Liver (tissue), 9 donors: ENCODE measurements around the gene TMEM255B. TPM values are rescaled to one million over a fixed set of nuclear protein-coding genes. Genes with fewer than 3 reads are reported as not detected.

ENCODE experiments used
- DNase-seq: peaks from one replicate; pipeline ENCODE4 v3.0.0-alpha.2; 2017; ENCODE audit warnings: low spot score
- H3K27ac ChIP-seq, 2 donors: one replicate each; pipeline ENCODE4 v1.7.0; 2013; ENCODE audit warnings: inconsistent platforms in 2 of 2, low read length in 2 of 2, control low read depth in 1 of 2, low read depth in 1 of 2, mild to moderate bottlenecking in 1 of 2
- H3K27me3 ChIP-seq, 4 donors: one replicate each; pipeline versions ENCODE4 v1.6.1 to v1.7.0; 2013; ENCODE audit warnings: low read length in 3 of 4, inconsistent platforms in 1 of 4, mild to moderate bottlenecking in 1 of 4, moderate library complexity in 1 of 4; ENCODE audit not compliant: control insufficient read depth in 4 of 4, insufficient read depth in 4 of 4
- H3K36me3 ChIP-seq, 4 donors: one replicate each; pipeline versions ENCODE4 v1.6.1 to v1.7.0; 2013; ENCODE audit warnings: low read length in 3 of 4, mild to moderate bottlenecking in 3 of 4, low read depth in 1 of 4, moderate library complexity in 1 of 4; ENCODE audit not compliant: control insufficient read depth in 4 of 4, insufficient read depth in 3 of 4
- H3K4me1 ChIP-seq, 4 donors: one replicate each; pipeline versions ENCODE4 v1.6.1 to v1.7.0; 2013; ENCODE audit warnings: low read length in 3 of 4, mild to moderate bottlenecking in 3 of 4, moderate library complexity in 1 of 4; ENCODE audit not compliant: control insufficient read depth in 4 of 4, insufficient read depth in 4 of 4
- H3K4me3 ChIP-seq, 3 donors: one replicate each; pipeline versions ENCODE4 v1.6.1 to v1.7.0; 2013; ENCODE audit warnings: low read length in 3 of 3, control low read depth in 1 of 3, low read depth in 1 of 3, mild to moderate bottlenecking in 1 of 3
- H3K9ac ChIP-seq, 2 donors: one replicate each; pipeline ENCODE4 v1.7.0; 2013; ENCODE audit warnings: low read length in 2 of 2, mild to moderate bottlenecking in 2 of 2, moderate library complexity in 2 of 2, control low read depth in 1 of 2, low read depth in 1 of 2
- H3K9me3 ChIP-seq, 4 donors: one replicate each; pipeline versions ENCODE4 v1.6.1 to v1.7.0; 2013; ENCODE audit warnings: low read length in 3 of 4; ENCODE audit not compliant: control insufficient read depth in 4 of 4
- EGR1 ChIP-seq, 2 donors: IDR thresholded peaks; 2 replicates each; pipeline ENCODE4 v1.6.1; 2016 to 2018; ENCODE audit warnings: antibody characterized with exemption in 2 of 2, low read depth in 2 of 2
- FOXA1 ChIP-seq: IDR thresholded peaks from 2 replicates; pipeline ENCODE4 v1.6.1; 2016; ENCODE audit warnings: antibody characterized with exemption
- FOXA2 ChIP-seq: IDR thresholded peaks from 2 replicates; pipeline ENCODE4 v1.6.1; 2016; ENCODE audit warnings: antibody characterized with exemption
- GABPA ChIP-seq, 2 donors: IDR thresholded peaks in 1 of 2; conservative IDR thresholded peaks in 1 of 2; 2 replicates each; pipeline ENCODE4 v1.6.1; 2016; ENCODE audit warnings: antibody characterized with exemption in 2 of 2, mild to moderate bottlenecking in 1 of 2, moderate library complexity in 1 of 2
- HNF4A ChIP-seq, 2 donors: conservative IDR thresholded peaks; 2 replicates each; pipeline ENCODE4 v1.6.1; 2016; ENCODE audit warnings: antibody characterized with exemption in 2 of 2, mild to moderate bottlenecking in 2 of 2
- HNF4G ChIP-seq: IDR thresholded peaks from 2 replicates; pipeline ENCODE4 v1.6.1; 2016; ENCODE audit warnings: antibody characterized with exemption
- JUND ChIP-seq, 2 donors: IDR thresholded peaks; 2 replicates each; pipeline ENCODE4 v1.6.1; 2016; ENCODE audit warnings: antibody characterized with exemption in 2 of 2
- NR2F2 ChIP-seq: IDR thresholded peaks from 2 replicates; pipeline ENCODE4 v1.6.1; 2016; ENCODE audit warnings: antibody characterized with exemption
- RAD21 ChIP-seq, 2 donors: IDR thresholded peaks; 2 replicates each; pipeline ENCODE4 v1.6.1; 2016; ENCODE audit warnings: antibody characterized with exemption in 2 of 2, mild to moderate bottlenecking in 2 of 2
- RXRA ChIP-seq, 2 donors: IDR thresholded peaks; 2 replicates each; pipeline ENCODE4 v1.6.1; 2017 to 2018; ENCODE audit warnings: antibody characterized with exemption in 2 of 2, mild to moderate bottlenecking in 1 of 2
- SP1 ChIP-seq: IDR thresholded peaks from 2 replicates; pipeline ENCODE4 v1.6.1; 2018; ENCODE audit warnings: antibody characterized with exemption, mild to moderate bottlenecking
- TAF1 ChIP-seq: conservative IDR thresholded peaks from 2 replicates; pipeline ENCODE4 v1.6.1; 2016; ENCODE audit warnings: antibody characterized with exemption, mild to moderate bottlenecking
- YY1 ChIP-seq: IDR thresholded peaks from 2 replicates; pipeline ENCODE4 v1.6.1; 2016; ENCODE audit warnings: antibody characterized with exemption, mild to moderate bottlenecking
- WGBS: extraction: QIAGEN DNeasy Blood & Tissue Kit; methylation state at CpG from one replicate; pipeline ENCODE4 v1.1.7; 2013; 5-methylcytosine and 5-hydroxymethylcytosine counted together
- polyA plus RNA-seq, 2 donors: library from polyadenylated mRNA; stranded (reverse) in 1 of 2; unstranded in 1 of 2; fragments of 200-250 nt in 1 of 2; fragments of >200 nt in 1 of 2; fragmentation: Nextera tagmentation in 1 of 2; extraction: Ambion mirVana in 1 of 2; gene quantifications; one replicate each; pipeline versions ENCODE4 v1.2.1 to v1.2.3, GENCODE V29; 2013 to 2015
- total RNA-seq, 2 donors: library from RNA; depleted of rRNA; stranded (reverse); fragments of >200 nt; gene quantifications; one replicate each; pipeline ENCODE4 v1.2.3, GENCODE V29; 2014
- TF ChIP-seq, protein P1 (sequence below): IDR thresholded peaks from 2 replicates; pipeline ENCODE4 v1.6.1; 2016; ENCODE audit warnings: antibody characterized with exemption, mild to moderate bottlenecking
- TF ChIP-seq, protein P2 (sequence below): fragments of 150-350 bp; IDR thresholded peaks from 2 replicates; pipeline ENCODE4 v1.5.1; 2017; ENCODE audit warnings: improper control_type of control experiment, low read depth, low read length; ENCODE audit not compliant: missing input control
- TF ChIP-seq, protein P3 (sequence below): IDR thresholded peaks from 2 replicates; pipeline ENCODE4 v1.6.1; 2016; ENCODE audit warnings: antibody characterized with exemption
- TF ChIP-seq, protein P4 (sequence below): IDR thresholded peaks from 2 replicates; pipeline ENCODE4 v1.6.1; 2016; ENCODE audit warnings: antibody characterized with exemption
- TF ChIP-seq, protein P5 (sequence below): IDR thresholded peaks from 2 replicates; pipeline ENCODE4 v1.6.1; 2016; ENCODE audit warnings: antibody characterized with exemption
- donor health status: healthy.
- donor health status: healthy.
- donor health status: healthy.
- donor health status: healthy.
- donor health status: healthy.

The TMEM255B gene
- total and polyA plus RNA-seq, 4 donors, result 0.37 to 8.6 (median 3.5) TPM

DNA sequence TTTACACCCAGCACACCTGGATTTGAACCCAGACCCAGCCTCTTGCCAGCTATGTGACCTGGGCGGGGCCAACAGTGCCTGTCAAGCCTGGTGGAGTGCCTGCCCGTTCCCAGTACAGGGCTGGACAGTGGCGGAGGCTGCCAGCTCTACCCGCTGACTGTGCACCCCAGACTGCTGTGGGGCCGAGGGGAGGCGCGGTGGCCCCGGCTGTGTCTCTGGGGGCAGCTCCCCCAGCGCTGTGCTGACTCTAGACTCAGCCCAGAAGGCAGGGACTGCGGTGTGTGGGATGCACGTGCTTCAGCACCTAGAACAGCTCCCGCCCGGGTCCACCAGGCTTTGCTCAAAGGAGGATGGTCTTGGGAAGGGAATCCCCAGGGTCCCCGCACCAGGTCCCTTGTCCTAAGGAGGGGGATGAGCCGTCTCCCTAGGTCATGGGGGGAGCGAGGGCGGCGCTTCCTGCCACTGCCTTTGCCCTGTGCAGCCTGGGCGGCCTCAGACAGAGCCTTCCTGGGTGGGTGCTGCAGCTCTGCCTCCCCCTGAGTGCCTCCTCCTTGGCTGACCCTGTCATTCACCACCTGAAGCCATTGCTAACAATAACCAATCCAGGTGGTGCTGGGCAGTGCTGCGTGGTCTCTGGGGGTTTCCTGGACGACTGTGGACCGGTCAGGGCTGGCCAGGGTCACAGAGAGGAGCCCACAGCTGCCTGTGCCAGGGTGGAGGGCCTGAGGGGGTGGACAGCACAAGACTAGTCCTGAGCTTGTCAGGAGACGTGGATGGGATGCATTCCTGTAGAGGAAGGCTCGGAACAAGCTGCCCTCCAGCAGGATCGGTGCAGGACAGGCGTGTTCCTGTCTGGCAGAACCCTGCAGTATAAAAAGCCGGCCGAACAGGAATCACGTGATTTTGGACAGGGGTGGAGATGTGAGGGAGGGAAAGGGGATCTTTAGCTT lies 18.6 kb downstream of the TMEM255B start:
- Histone ChIP-seq H3K27ac (no peak overlapping the region), H3K4me1 (no peaks in the 10 kb centered on the region), H3K4me3 (no peak overlapping the region), H3K9ac (no peak overlapping the region), H3K9me3 (no peaks in the 10 kb centered on the region), H3K27me3 (peaks cover 0 to 3% (median 1%) of the 10 kb centered on the region in 4 donors), H3K36me3 (no peaks in the 10 kb centered on the region)
- WGBS, result 40% methylated on average over 29 of the region's 29 CpGs
- no peak for DNase-seq
- no peak for TF ChIP-seq JUND (IDR thresholded peaks at IDR 0.05)
- no peak for TF ChIP-seq SP1
- TF ChIP-seq, protein P1, sequence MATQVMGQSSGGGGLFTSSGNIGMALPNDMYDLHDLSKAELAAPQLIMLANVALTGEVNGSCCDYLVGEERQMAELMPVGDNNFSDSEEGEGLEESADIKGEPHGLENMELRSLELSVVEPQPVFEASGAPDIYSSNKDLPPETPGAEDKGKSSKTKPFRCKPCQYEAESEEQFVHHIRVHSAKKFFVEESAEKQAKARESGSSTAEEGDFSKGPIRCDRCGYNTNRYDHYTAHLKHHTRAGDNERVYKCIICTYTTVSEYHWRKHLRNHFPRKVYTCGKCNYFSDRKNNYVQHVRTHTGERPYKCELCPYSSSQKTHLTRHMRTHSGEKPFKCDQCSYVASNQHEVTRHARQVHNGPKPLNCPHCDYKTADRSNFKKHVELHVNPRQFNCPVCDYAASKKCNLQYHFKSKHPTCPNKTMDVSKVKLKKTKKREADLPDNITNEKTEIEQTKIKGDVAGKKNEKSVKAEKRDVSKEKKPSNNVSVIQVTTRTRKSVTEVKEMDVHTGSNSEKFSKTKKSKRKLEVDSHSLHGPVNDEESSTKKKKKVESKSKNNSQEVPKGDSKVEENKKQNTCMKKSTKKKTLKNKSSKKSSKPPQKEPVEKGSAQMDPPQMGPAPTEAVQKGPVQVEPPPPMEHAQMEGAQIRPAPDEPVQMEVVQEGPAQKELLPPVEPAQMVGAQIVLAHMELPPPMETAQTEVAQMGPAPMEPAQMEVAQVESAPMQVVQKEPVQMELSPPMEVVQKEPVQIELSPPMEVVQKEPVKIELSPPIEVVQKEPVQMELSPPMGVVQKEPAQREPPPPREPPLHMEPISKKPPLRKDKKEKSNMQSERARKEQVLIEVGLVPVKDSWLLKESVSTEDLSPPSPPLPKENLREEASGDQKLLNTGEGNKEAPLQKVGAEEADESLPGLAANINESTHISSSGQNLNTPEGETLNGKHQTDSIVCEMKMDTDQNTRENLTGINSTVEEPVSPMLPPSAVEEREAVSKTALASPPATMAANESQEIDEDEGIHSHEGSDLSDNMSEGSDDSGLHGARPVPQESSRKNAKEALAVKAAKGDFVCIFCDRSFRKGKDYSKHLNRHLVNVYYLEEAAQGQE, result peak; percentile 61
- TF ChIP-seq GABPA (IDR thresholded peaks at IDR 0.05 in 1 of 2, conservative IDR thresholded peaks at IDR 0.05 in 1 of 2), result no peak

DNA sequence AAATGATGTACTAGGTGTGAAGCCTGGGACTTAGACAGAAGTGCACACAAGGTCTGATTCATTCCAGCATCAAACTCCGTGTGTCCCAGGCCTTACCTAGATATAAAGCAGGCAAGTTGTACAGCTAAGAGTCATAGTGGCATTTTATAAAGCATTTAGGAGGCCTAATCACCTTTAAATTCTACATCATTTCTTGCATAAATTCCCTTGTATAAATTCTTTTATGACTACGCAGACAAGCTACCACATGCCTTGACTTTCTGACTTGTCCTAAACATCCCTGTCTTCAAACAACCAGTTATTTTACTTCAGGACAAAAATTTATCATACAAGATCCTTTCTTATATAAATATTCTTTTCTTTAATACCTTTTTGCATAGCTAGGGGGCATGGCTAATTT lies 22.5 kb downstream of the TMEM255B start:
- Histone ChIP-seq H3K9ac (no peak overlapping the region), H3K9me3 (peaks cover 0 to 2% (median 0%) of the 10 kb centered on the region in 4 donors), H3K27me3 (peaks cover 0 to 13% (median 0%) of the 10 kb centered on the region in 4 donors), H3K4me1 (no peaks in the 10 kb centered on the region), H3K27ac (no peak overlapping the region), H3K4me3 (no peak overlapping the region), H3K36me3 (no peaks in the 10 kb centered on the region)
- WGBS, result 88% methylated on average over 2 of the region's 2 CpGs
- no peak for DNase-seq
- TF ChIP-seq, protein P2, sequence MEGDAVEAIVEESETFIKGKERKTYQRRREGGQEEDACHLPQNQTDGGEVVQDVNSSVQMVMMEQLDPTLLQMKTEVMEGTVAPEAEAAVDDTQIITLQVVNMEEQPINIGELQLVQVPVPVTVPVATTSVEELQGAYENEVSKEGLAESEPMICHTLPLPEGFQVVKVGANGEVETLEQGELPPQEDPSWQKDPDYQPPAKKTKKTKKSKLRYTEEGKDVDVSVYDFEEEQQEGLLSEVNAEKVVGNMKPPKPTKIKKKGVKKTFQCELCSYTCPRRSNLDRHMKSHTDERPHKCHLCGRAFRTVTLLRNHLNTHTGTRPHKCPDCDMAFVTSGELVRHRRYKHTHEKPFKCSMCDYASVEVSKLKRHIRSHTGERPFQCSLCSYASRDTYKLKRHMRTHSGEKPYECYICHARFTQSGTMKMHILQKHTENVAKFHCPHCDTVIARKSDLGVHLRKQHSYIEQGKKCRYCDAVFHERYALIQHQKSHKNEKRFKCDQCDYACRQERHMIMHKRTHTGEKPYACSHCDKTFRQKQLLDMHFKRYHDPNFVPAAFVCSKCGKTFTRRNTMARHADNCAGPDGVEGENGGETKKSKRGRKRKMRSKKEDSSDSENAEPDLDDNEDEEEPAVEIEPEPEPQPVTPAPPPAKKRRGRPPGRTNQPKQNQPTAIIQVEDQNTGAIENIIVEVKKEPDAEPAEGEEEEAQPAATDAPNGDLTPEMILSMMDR, result no peak
- TF ChIP-seq EGR1 (IDR thresholded peaks at IDR 0.05; ENCODE audit: low read depth in 2 of 2) (no peak), JUND (IDR thresholded peaks at IDR 0.05) (no peak), GABPA (IDR thresholded peaks at IDR 0.05 in 1 of 2, conservative IDR thresholded peaks at IDR 0.05 in 1 of 2) (no peak), FOXA2 (no peak), HNF4A (conservative IDR thresholded peaks at IDR 0.05) (no peak), FOXA1 (no peak), YY1 (no peak), TAF1 (no peak), RXRA (IDR thresholded peaks at IDR 0.05) (no peak), NR2F2 (no peak), SP1 (no peak), RAD21 (IDR thresholded peaks at IDR 0.05) (no peak), HNF4G (no peak)
- TF ChIP-seq, protein P1, result no peak
- TF ChIP-seq, protein P3, sequence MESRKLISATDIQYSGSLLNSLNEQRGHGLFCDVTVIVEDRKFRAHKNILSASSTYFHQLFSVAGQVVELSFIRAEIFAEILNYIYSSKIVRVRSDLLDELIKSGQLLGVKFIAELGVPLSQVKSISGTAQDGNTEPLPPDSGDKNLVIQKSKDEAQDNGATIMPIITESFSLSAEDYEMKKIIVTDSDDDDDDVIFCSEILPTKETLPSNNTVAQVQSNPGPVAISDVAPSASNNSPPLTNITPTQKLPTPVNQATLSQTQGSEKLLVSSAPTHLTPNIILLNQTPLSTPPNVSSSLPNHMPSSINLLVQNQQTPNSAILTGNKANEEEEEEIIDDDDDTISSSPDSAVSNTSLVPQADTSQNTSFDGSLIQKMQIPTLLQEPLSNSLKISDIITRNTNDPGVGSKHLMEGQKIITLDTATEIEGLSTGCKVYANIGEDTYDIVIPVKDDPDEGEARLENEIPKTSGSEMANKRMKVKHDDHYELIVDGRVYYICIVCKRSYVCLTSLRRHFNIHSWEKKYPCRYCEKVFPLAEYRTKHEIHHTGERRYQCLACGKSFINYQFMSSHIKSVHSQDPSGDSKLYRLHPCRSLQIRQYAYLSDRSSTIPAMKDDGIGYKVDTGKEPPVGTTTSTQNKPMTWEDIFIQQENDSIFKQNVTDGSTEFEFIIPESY, result no peak
- TF ChIP-seq, protein P4, sequence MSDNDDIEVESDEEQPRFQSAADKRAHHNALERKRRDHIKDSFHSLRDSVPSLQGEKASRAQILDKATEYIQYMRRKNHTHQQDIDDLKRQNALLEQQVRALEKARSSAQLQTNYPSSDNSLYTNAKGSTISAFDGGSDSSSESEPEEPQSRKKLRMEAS, result no peak
- TF ChIP-seq, protein P5, sequence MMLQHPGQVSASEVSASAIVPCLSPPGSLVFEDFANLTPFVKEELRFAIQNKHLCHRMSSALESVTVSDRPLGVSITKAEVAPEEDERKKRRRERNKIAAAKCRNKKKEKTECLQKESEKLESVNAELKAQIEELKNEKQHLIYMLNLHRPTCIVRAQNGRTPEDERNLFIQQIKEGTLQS, result no peak
